Ascending aorta (tissue), 2 donors: ENCODE measurements around the gene SERPINA3. TPM values are rescaled to one million over a fixed set of nuclear protein-coding genes. Genes with fewer than 3 reads are reported as not detected.

Source experiments
- DNase-seq, 2 donors: peaks; one replicate each; pipeline ENCODE4 v3.0.0-alpha.2; 2019; ENCODE audit warnings: low spot score in 2 of 2
- H3K27ac ChIP-seq, 2 donors: fragments of 200-600 bp; sonication (generic); one replicate each; pipeline ENCODE4 v1.5.1; 2016 to 2017; ENCODE audit warnings: mild to moderate bottlenecking in 1 of 2
- H3K27me3 ChIP-seq: fragments of 200-600 bp; sonication (generic); one replicate; pipeline ENCODE4 v1.5.1; 2017
- H3K36me3 ChIP-seq, 2 donors: fragments of 200-600 bp; sonication (generic); one replicate each; pipeline ENCODE4 v1.5.1; 2016
- H3K4me1 ChIP-seq, 2 donors: fragments of 200-600 bp; sonication (generic); one replicate each; pipeline ENCODE4 v1.5.1; 2016 to 2017; ENCODE audit warnings: mild to moderate bottlenecking in 1 of 2
- H3K4me3 ChIP-seq, 2 donors: fragments of 200-600 bp; sonication (generic); one replicate each; pipeline ENCODE4 v1.5.1; 2016 to 2017; ENCODE audit warnings: mild to moderate bottlenecking in 1 of 2
- H3K9me3 ChIP-seq, 2 donors: fragments of 200-600 bp; sonication (generic); one replicate each; pipeline ENCODE4 v1.5.1; 2016
- intact Hi-C: fragments of 100-400 bp; cut with DNase I; formaldehyde crosslinking; loops from one replicate; pipeline ENCODE4 v1.15.1; 2023
- total RNA-seq: library from RNA; depleted of rRNA; stranded (reverse); fragments of >200 nt; gene quantifications from one replicate; pipeline ENCODE4 v1.1.0, GENCODE V29; 2016
- TF ChIP-seq, protein P1 (sequence below), 3 experiments: fragments of 200-600 bp in 2 of 3; fragments of 450-650 bp in 1 of 3; sonication (generic) in 2 of 3; IDR thresholded peaks; one replicate each; pipeline ENCODE4 v1.5.1; 2016 to 2019; ENCODE audit warnings: antibody characterized with exemption in 3 of 3, mild to moderate bottlenecking in 1 of 3, moderate library complexity in 1 of 3

SERPINA3 gene
- total RNA-seq, 1 donor from 2014 or later = 207 TPM

GRCh38 chr14:94646481-94646880 is 34.3 kb downstream of the SERPINA3 start:
- Histone ChIP-seq H3K27ac (no peak overlapping the region), H3K4me1 (no peaks in the 10 kb centered on the region), H3K27me3 (no peaks in the 10 kb centered on the region), H3K9me3 (peaks cover 0 to 9% of the 10 kb centered on the region in 2 donors), H3K36me3 (no peaks in the 10 kb centered on the region), H3K4me3 (no peak overlapping the region)
- DNase-seq = no peak
- TF ChIP-seq, protein P1, sequence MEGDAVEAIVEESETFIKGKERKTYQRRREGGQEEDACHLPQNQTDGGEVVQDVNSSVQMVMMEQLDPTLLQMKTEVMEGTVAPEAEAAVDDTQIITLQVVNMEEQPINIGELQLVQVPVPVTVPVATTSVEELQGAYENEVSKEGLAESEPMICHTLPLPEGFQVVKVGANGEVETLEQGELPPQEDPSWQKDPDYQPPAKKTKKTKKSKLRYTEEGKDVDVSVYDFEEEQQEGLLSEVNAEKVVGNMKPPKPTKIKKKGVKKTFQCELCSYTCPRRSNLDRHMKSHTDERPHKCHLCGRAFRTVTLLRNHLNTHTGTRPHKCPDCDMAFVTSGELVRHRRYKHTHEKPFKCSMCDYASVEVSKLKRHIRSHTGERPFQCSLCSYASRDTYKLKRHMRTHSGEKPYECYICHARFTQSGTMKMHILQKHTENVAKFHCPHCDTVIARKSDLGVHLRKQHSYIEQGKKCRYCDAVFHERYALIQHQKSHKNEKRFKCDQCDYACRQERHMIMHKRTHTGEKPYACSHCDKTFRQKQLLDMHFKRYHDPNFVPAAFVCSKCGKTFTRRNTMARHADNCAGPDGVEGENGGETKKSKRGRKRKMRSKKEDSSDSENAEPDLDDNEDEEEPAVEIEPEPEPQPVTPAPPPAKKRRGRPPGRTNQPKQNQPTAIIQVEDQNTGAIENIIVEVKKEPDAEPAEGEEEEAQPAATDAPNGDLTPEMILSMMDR (IDR thresholded peaks at IDR 0.05) = no peak
- intact Hi-C loops = no loop called here

DNA sequence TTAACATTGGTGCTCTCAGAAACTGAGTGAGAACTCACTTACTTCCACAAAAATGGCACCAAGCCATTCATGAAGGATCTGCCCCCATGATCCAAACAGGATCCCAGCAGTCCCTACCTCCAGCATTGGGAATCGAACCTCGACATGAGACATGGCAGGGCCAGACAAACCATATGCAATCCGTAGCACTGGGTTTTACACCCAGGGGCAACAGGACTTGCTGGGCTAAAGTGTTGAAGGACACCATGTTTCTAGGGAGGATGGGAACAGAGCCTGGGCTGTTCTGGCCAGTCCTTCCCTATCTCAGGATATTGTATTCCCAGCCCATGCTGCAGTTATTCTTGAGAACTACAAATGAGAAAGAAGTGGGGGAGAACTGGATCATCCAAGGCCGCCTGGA is 36.6 kb downstream of the SERPINA3 start:
- DNase-seq = no peak
- TF ChIP-seq, protein P1 (IDR thresholded peaks at IDR 0.05) = no peak
- no peaks in the 10 kb centered on the region for H3K36me3 ChIP-seq
- H3K27me3 ChIP-seq = no peaks in the 10 kb centered on the region
- intact Hi-C loops = no loop called here
- H3K27ac ChIP-seq = no peak overlapping the region
- H3K4me1 ChIP-seq = no peaks in the 10 kb centered on the region
- no peak overlapping the region for H3K4me3 ChIP-seq
- peaks cover 0 to 9% of the 10 kb centered on the region in 2 donors for H3K9me3 ChIP-seq

DNA sequence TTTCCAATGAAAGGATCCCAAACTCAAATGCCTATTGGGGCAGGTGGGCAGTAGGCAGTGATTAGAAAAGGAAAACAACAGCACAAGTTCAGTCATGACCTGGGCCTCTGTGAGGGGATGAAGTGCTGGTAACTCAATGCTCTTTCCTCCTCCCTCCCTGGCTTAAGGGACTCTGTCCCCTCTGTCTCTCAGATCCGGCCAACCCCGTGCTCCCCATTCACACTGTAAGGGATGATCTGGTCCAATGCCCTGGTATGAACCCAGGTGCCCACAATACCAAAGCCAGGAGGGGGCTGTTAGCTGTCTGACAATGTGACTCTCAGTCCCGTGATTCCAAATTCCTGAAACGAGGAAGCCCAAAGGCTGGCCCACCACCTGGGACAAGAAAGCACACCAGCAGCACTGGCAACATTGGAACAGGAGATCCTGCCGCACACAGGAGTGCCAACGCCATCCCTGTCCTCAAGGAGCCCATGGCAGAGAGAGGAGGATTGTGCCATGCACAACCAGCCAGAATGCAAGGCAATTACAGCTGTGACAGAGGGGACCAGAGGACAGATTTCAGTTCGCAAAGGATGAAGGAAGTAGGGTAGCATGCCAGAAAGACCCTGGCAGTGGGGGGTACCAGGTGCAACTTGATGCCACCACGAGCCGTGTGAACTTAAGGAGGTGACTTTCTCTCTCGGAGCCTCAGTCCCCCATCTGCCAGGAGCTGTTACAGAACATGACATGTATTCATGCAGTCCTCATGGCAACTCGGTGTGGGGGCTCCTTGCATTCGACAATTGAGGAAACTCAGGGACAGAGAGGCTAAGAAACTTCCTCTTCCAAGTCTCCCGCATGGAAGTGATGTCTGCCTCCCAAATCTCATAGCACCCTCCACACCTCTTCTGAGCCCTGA is 37.6 kb downstream of the SERPINA3 start:
- intact Hi-C loops = no loop called here
- DNase-seq = no peak

GRCh38 chr14:94650444-94650775 is 38.2 kb downstream of the SERPINA3 start:
- Histone ChIP-seq H3K4me3 (no peak overlapping the region), H3K27ac (no peak overlapping the region), H3K36me3 (no peaks in the 10 kb centered on the region), H3K4me1 (no peaks in the 10 kb centered on the region), H3K9me3 (peaks cover 0 to 9% of the 10 kb centered on the region in 2 donors), H3K27me3 (no peaks in the 10 kb centered on the region)
- TF ChIP-seq, protein P1 (IDR thresholded peaks at IDR 0.05) = no peak
- intact Hi-C loops = no loop called here
- DNase-seq = no peak

More for the DNA sequence above, 37.6 kb downstream of the SERPINA3 start:
- no peaks in the 10 kb centered on the region for H3K36me3 ChIP-seq
- no peak overlapping the region for H3K27ac ChIP-seq
- peaks cover 0 to 9% of the 10 kb centered on the region in 2 donors for H3K9me3 ChIP-seq
- H3K4me1 ChIP-seq = no peaks in the 10 kb centered on the region
- H3K27me3 ChIP-seq = no peaks in the 10 kb centered on the region
- H3K4me3 ChIP-seq = no peak overlapping the region
- TF ChIP-seq, protein P1 (IDR thresholded peaks at IDR 0.05) = no peak

GRCh38 chr14:94650806-94651805 is 38.9 kb downstream of the SERPINA3 start:
- Histone ChIP-seq H3K4me3 (no peak overlapping the region), H3K9me3 (peaks cover 0 to 9% of the 10 kb centered on the region in 2 donors), H3K4me1 (no peaks in the 10 kb centered on the region), H3K27ac (no peak overlapping the region), H3K27me3 (no peaks in the 10 kb centered on the region), H3K36me3 (no peaks in the 10 kb centered on the region)
- intact Hi-C loops = no loop called here
- TF ChIP-seq, protein P1 (IDR thresholded peaks at IDR 0.05) = no peak
- peak in 1 of 2 donors; percentile 41 for DNase-seq
